GM12892 (cell line): Measurements from ENCODE around the gene GDF10.

Experiments used
- POLR2A ChIP-seq: IDR thresholded peaks from 2 replicates; pipeline ENCODE4 v1.6.1; 2011; ENCODE audit warnings: low read depth, low read length, control low read depth
- POLR2AphosphoS5 ChIP-seq: IDR thresholded peaks from 2 replicates; pipeline ENCODE4 v1.6.1; 2011; ENCODE audit warnings: low read depth, low read length, control low read depth

DNA sequence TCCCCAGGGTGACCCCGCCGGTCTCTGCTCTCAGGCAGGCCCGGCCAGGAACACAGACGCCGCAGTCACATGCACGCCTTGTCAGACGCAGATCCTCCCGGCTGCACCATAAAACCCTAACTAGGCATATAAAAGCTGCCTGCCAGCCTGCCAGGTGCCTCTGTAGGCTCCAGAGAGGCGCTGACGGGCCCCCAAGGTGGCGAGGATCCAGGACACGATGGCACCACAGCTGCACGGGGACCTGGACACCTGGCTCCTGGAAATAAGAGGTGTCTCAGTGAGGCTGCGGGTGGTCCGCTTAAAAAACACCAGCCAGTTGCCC lies 21.9 kb upstream of the GDF10 start:
- TF ChIP-seq POLR2A = no peak
- no peak for TF ChIP-seq POLR2AphosphoS5
